Erythroblast (primary cell): ENCODE measurements around the gene CCNY.

Experiments used
- DNase-seq, 2 experiments: peaks; one replicate each; lab custom pipeline; 2025; lab: John Stamatoyannopoulos, UW
- GATA1 ChIP-seq: IDR thresholded peaks from 2 replicates; pipeline ENCODE4 v1.6.1; 2011; ENCODE audit warnings: low read depth, mild to moderate bottlenecking, control low read depth, low read length, moderate library complexity
- POLR2A ChIP-seq: IDR thresholded peaks from 2 replicates; pipeline ENCODE4 v1.6.1; 2011; ENCODE audit warnings: mild to moderate bottlenecking, low read length

CCNY gene

GRCh38 chr10:35452847-35453246 is 116.5 kb downstream of the CCNY start:
- DNase-seq: no peak
- TF ChIP-seq POLR2A (no peak), GATA1 (no peak)

DNA sequence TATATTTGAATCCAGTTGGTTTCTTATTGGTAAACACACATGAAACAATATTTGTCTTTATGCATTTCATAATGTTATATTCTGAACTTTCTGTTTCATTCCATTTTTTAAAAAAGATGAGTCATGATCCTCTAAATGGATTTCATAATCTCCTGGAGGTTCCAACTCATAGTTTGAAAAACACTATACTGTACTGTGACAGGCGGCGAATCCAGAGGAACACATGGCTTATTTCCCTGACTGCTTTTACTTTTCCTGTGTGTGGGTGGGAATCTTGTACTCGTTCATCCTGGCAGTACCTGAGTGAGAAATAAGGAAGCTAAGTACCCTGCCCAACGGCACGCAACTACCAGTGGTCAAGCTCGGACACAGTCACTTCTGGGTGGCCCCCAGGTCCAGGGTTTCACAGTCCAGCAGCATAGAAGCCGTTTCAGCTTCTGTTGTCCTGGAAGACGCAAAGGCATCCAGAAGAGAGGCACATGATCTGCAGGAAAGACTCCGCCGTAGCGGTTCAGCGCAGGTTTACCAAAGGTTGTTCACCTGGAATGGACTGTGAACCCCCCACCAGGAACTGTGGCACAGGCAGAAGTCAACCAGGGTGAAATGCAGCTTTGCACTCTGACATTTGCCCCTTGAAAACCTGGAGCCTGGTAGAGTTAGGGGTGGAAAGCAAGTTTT is 117.7 kb downstream of the CCNY start:
- TF ChIP-seq POLR2A: no peak
- no peak for TF ChIP-seq GATA1
- DNase-seq: peak; percentile 7 to 55

GRCh38 chr10:35456153-35456720 is 119.9 kb downstream of the CCNY start:
- TF ChIP-seq POLR2A (no peak), GATA1 (no peak)

DNA sequence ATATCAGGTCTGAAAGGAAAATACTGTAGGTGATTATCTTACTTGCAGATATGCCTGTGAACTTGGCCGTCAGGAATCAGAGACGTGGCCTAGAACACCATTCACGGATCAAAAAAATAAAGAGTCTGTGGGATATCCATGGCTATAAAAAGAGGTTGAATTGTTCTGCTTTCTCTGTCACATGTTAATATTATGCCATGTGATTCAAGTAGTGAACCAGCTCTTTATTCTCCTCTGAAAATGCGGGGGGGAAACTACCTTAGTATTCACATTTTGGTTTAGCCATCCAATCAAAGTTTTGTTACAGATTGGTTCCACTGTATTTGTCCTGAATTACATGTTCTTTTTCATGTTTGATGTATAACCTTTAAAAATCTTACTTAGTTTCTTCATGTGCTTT is 120.5 kb downstream of the CCNY start:
- TF ChIP-seq POLR2A (no peak), GATA1 (no peak)
- DNase-seq: no peak

More at GRCh38 chr10:35456153-35456720, 119.9 kb downstream of the CCNY start:
- DNase-seq: no peak

GRCh38 chr10:35458500-35459448 is 122.5 kb downstream of the CCNY start:
- TF ChIP-seq GATA1 (no peak), POLR2A (no peak)
- peak in 1 of 2 experiments; percentile 14 for DNase-seq

DNA sequence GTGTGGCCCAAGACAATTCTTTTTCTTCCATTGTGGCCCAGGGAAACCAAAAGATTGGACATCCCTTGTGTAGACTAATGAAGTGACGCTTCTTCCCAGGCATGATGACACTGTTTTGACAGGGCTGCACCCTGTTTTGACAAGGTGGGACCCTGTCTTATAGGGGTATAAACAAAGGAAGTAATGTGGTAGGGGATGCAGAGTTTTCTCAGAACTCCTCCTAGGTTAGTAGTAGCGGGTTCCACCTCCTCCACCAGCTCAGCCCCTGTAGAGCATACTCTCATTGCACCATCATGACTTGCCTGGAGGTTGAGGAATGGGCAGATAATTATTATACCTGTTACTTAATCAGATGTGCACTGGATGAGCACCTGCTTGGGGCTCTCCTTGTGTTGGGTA is 123.1 kb downstream of the CCNY start:
- TF ChIP-seq GATA1 (no peak), POLR2A (no peak)
- no peak for DNase-seq

DNA sequence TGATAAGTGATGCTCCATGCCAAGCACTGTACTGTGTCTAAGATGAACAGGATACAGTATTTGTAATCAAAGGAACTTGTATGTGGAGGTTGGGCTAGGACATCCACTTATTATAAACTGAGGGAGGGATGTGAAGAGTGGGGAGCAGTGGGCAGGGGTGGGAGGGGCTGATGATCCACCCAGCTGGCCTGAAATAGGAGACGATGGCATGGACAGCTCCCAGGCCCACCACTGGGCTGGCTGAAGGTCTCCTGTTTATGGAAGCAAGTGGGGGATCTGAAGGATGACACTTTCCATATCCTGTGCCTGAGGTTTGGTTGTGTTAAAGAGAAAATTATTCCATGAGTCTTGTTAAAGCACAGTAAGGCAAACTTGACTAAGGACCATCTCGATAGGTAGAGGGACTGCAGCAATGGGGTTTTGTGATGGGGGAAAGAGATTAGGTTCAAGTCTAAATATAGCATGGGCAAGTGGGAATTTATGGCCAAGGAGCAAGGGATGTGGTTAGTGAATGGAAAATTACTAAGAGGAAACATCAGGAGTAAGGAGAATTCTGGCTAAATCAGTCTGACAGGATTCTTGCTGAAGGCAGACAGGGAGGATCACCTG is 124.6 kb downstream of the CCNY start:
- DNase-seq: no peak

GRCh38 chr10:35462491-35462934 is 126.2 kb downstream of the CCNY start:
- no peak for DNase-seq
- TF ChIP-seq GATA1: no peak
- TF ChIP-seq POLR2A: no peak

More for the DNA sequence above, 124.6 kb downstream of the CCNY start:
- TF ChIP-seq POLR2A (no peak), GATA1 (no peak)

DNA sequence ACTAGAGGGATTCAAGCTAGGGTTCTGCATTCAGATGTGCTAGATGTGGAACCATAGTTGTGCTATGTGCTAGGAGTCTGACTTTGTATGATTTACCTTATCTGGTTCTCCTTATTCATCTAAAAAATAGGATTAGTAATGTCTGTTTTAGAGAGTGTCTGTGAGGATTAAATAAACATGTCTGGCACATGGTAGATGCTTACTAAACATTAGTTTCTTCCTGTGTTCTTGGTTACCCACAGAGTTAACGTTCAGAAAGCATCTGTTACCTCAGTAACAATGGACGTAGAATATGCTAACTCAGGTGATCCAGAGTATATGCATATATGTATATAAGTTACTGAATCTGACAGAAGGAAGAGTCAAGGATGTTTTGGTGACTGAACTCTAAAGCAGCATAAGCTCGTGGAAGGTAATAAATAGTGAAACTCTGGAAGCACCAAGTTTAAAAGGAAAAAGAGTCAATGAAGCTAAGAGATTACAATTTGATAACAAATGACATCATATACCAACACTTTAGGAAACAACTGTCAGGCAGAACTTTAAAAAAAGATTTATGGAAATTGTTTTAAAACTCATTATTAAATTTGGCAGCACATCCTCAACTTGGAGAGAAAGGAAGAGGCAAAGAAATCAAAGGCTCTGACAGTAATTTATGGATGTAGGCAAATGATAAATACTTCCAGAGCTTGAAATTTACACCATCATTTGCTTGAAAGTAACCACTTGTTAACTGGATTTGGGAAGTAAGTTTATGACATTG is 127.0 kb downstream of the CCNY start:
- TF ChIP-seq GATA1 (no peak), POLR2A (no peak)
- DNase-seq: no peak

- TF ChIP-seq POLR2A (no peak), GATA1 (no peak)
- no peak for DNase-seq
Observed at GRCh38 chr10:35463878-35464277, 127.6 kb downstream of the CCNY start.

GRCh38 chr10:35464825-35465456 is 128.6 kb downstream of the CCNY start:
- TF ChIP-seq POLR2A: no peak
- no peak for TF ChIP-seq GATA1
- DNase-seq: peak in 1 of 2 experiments; percentile 12

GRCh38 chr10:35465673-35466072 is 129.4 kb downstream of the CCNY start:
- peak; percentile 37 to 43 for DNase-seq
- TF ChIP-seq GATA1 (no peak), POLR2A (no peak)
